ENCODE results near the gene SLX4IP.

The SLX4IP gene

DNA sequence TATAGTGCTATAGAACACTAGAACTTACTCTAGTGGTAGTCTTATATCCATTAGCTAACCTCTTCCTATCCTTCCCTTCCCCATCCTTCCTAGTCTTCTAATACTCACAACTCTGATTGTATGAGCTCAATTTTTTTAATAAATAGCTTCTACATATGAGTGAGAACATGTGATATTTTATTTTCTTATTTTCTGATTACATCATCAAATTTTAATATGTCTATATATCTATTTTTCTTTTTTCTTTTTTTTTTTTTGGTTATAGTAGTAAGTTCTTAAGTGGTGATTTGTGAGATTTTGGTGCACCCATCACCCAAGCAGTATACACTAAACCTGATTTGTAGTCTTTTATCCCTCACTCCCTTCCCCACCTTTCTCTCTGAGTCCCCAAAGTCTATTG lies 126.2 kb downstream of the SLX4IP start:
- Histone ChIP-seq H3K27me3 (ENCODE audit: control insufficient read depth, insufficient read depth, low read length) (no peaks in the 10 kb centered on the region), H3K36me3 (ENCODE audit: control insufficient read depth, insufficient read depth, low read length) (no peaks in the 10 kb centered on the region), H3K4me3 (ENCODE audit: low read depth, low read length) (no peak overlapping the region), H3K9me3 (ENCODE audit: control insufficient read depth, insufficient read depth, low read length) (no peaks in the 10 kb centered on the region), H3K4me1 (ENCODE audit: control insufficient read depth, insufficient read depth, low read length) (peaks cover 9% of the 10 kb centered on the region), H3K9ac (ENCODE audit: low read depth, low read length) (no peak overlapping the region)

DNA sequence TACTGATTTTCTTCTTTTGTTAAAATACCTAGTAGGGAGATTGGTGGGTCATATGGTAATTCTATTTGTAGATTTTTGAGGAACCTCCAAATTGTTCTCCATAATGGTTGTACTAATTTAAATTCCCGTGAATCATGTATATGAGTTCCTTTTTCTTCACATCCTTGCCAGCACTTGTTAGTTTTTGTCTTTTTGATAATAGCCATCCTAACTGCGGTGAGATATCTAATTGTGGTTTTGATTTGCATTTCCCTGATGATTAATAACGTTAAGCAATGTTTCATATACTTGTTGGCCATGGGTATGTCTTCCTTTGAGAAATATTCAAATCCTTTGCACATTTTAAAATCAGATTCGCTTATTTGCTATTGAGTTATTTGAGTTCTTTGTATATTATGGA lies 127.8 kb downstream of the SLX4IP start:
- peaks cover 14% of the 10 kb centered on the region for H3K4me1 ChIP-seq (ENCODE audit: control insufficient read depth, insufficient read depth, low read length)
- H3K36me3 ChIP-seq (ENCODE audit: control insufficient read depth, insufficient read depth, low read length): no peaks in the 10 kb centered on the region
- H3K9me3 ChIP-seq (ENCODE audit: control insufficient read depth, insufficient read depth, low read length): no peaks in the 10 kb centered on the region
- no peaks in the 10 kb centered on the region for H3K27me3 ChIP-seq (ENCODE audit: control insufficient read depth, insufficient read depth, low read length)
- no peak overlapping the region for H3K4me3 ChIP-seq (ENCODE audit: low read depth, low read length)
- no peak overlapping the region for H3K9ac ChIP-seq (ENCODE audit: low read depth, low read length)

DNA sequence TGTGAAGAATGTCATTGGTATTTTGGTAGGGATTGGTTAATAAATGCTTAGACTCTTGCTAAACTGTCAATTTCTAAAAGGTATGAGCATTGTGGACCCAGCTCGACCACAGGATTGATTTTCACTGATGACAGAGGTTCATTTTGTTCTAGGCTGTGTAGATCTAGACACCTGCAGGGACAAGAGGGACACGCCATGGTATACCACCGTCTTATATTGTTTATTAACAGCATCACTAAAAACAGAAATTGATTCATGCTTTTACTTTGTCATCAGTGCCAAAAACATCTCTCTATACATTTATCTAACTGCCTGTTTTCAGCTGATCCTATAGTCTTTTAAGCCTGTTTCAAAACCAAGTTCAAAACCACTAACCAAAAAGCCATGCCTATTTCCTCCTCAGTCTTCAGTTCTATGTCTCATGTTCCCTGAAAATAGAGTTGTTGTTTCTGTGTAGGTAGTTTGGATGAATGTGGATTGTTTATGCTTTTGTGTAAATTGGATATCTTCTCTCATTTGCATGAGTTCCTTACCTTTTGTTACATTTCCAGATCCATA lies 128.9 kb downstream of the SLX4IP start:
- H3K9ac ChIP-seq (ENCODE audit: low read depth, low read length): no peak overlapping the region
- no peak overlapping the region for H3K4me3 ChIP-seq (ENCODE audit: low read depth, low read length)
- peaks cover 8% of the 10 kb centered on the region for H3K4me1 ChIP-seq (ENCODE audit: control insufficient read depth, insufficient read depth, low read length)
- no peaks in the 10 kb centered on the region for H3K36me3 ChIP-seq (ENCODE audit: control insufficient read depth, insufficient read depth, low read length)
- H3K27me3 ChIP-seq (ENCODE audit: control insufficient read depth, insufficient read depth, low read length): no peaks in the 10 kb centered on the region
- no peaks in the 10 kb centered on the region for H3K9me3 ChIP-seq (ENCODE audit: control insufficient read depth, insufficient read depth, low read length)

DNA sequence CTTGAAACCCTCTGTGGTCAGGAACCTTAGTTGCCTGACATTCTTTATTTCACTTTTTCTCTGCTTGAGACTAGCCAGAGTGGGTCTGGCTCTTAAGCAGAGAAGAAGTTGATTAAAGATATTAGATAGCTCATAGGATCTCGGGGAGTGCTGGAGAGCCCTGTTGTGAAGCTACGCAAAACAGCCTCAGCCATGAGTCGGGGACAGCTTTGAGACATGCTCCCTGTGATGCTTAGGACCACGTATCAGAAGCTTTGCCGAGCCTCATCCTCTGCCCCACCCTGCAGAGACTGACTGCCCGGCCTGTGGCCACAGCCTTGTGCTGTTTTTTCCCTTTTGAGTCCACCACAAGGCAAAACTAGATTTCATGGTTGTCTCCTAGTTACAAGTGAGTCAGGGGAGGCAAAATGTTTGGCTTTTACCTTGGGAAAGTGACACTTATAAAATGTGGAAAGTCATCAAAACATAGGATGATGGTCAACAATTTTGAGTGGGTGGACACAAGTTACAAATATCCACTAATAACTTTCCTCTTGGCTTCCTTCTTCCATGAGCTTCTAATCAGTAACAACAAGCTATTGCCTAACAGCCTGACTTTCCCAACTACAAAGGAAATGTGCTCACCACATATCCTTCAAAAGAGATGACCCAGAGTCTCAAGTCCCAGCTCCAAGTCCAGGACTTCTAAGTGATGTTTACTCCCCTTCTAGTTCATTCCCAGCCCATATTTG lies 130.3 kb downstream of the SLX4IP start:
- no peaks in the 10 kb centered on the region for H3K27me3 ChIP-seq (ENCODE audit: control insufficient read depth, insufficient read depth, low read length)
- H3K9ac ChIP-seq (ENCODE audit: low read depth, low read length): no peak overlapping the region
- no peaks in the 10 kb centered on the region for H3K9me3 ChIP-seq (ENCODE audit: control insufficient read depth, insufficient read depth, low read length)

DNA sequence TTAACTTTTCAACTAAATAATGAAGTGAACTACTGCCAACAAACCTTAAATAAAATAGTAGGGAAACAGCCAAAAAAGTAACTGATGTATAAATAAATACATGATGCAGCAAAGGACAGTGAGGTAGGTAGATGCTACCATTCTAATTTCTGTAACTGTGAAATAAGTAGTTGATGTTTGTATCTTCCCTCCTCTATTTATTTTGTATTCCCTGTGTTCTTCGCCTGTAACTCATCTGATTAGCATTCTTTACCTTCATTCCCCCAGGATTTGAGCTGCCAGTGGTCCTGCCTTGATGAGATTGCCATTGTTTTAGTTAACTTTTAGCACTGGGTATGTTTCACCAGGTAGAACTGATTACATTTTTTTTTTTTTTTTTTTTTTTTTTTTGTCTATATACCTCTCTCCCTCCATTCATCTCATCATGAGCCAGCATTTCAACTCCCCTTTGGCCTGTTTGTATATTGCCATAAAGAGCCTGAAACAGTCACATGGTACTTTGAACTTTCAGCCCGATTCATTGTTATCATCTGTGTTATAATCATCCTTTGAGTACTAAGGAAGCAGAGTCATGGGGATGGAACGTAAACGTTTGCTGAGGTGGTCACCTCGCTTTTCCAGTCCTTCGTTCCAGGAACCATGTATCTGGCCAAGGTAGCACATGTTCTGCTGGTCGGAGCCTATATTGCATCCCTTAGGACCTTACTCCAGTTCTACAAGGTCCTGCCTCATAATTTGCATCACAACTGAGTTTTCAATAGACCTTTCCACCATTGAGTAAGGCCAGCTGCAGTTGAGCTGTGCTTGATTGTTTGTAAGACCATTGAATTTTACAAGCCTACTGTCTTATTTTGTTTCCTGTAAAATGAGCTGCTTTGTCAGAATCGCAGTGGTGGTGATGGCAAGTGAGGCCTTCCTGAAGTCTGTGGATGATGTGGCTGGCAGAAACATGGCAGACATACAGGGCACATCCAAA lies 131.1 kb downstream of the SLX4IP start:
- H3K4me3 ChIP-seq (ENCODE audit: low read depth, low read length): no peak overlapping the region

More for the DNA sequence above, 130.3 kb downstream of the SLX4IP start:
- no peak overlapping the region for H3K4me3 ChIP-seq (ENCODE audit: low read depth, low read length)
- peaks cover 5% of the 10 kb centered on the region for H3K4me1 ChIP-seq (ENCODE audit: control insufficient read depth, insufficient read depth, low read length)
- no peaks in the 10 kb centered on the region for H3K36me3 ChIP-seq (ENCODE audit: control insufficient read depth, insufficient read depth, low read length)

DNA sequence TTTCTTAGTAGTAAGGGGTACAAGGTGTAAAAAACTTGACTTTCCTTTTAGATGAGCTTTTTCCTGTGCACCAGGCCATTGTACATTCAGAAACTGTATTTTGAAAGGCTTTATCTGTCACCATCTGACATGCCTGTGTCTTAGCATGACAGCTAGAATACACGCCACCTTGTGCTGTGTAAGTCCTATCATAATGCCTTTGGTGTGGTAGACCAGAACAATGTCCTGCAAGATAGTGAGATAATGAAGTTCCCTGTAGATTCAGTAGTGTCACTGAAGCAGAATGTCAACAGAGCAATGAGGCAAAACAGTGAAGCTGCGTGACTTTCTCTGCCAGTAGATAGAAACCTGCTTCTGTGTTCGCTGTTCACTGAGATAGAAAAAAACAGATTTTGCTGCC lies 132.9 kb downstream of the SLX4IP start:
- no peak overlapping the region for H3K4me3 ChIP-seq (ENCODE audit: low read depth, low read length)
- no peaks in the 10 kb centered on the region for H3K9me3 ChIP-seq (ENCODE audit: control insufficient read depth, insufficient read depth, low read length)
- H3K4me1 ChIP-seq (ENCODE audit: control insufficient read depth, insufficient read depth, low read length): peaks cover 5% of the 10 kb centered on the region
- H3K36me3 ChIP-seq (ENCODE audit: control insufficient read depth, insufficient read depth, low read length): no peaks in the 10 kb centered on the region
- H3K27me3 ChIP-seq (ENCODE audit: control insufficient read depth, insufficient read depth, low read length): no peaks in the 10 kb centered on the region
- no peak overlapping the region for H3K9ac ChIP-seq (ENCODE audit: low read depth, low read length)

More for the DNA sequence above, 131.1 kb downstream of the SLX4IP start:
- H3K9me3 ChIP-seq (ENCODE audit: control insufficient read depth, insufficient read depth, low read length): no peaks in the 10 kb centered on the region
- H3K4me1 ChIP-seq (ENCODE audit: control insufficient read depth, insufficient read depth, low read length): peaks cover 5% of the 10 kb centered on the region
- no peak overlapping the region for H3K9ac ChIP-seq (ENCODE audit: low read depth, low read length)
- H3K27me3 ChIP-seq (ENCODE audit: control insufficient read depth, insufficient read depth, low read length): no peaks in the 10 kb centered on the region
- no peaks in the 10 kb centered on the region for H3K36me3 ChIP-seq (ENCODE audit: control insufficient read depth, insufficient read depth, low read length)

DNA sequence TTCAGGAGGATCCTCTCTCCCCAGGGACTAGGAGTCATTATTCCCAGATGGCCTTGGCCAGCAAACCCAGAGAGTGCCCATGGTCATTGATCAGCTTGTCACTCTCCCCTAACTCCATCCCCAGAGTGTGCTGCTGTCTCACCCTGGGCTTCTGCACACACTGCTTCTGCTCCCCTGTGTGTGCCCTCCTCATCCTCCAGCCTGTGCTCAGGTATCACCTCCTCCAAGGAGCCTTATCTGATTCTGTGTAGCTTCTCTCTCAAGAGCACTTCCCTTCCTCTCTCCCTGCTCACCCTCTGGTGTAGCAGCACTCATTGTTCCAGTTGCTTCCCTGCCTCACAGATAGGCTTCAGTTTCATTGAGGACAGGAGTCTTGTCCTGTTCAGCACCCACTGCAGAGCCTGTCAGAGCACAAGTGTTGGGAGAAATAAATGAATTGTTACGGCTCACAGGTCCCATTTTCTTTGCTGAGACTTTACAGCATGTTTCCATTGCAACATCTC lies 136.3 kb downstream of the SLX4IP start:
- Histone ChIP-seq H3K27me3 (ENCODE audit: control insufficient read depth, insufficient read depth, low read length) (no peaks in the 10 kb centered on the region), H3K9me3 (ENCODE audit: control insufficient read depth, insufficient read depth, low read length) (no peaks in the 10 kb centered on the region), H3K4me1 (ENCODE audit: control insufficient read depth, insufficient read depth, low read length) (peaks cover 4% of the 10 kb centered on the region), H3K4me3 (ENCODE audit: low read depth, low read length) (no peak overlapping the region), H3K36me3 (ENCODE audit: control insufficient read depth, insufficient read depth, low read length) (no peaks in the 10 kb centered on the region), H3K9ac (ENCODE audit: low read depth, low read length) (no peak overlapping the region)

DNA sequence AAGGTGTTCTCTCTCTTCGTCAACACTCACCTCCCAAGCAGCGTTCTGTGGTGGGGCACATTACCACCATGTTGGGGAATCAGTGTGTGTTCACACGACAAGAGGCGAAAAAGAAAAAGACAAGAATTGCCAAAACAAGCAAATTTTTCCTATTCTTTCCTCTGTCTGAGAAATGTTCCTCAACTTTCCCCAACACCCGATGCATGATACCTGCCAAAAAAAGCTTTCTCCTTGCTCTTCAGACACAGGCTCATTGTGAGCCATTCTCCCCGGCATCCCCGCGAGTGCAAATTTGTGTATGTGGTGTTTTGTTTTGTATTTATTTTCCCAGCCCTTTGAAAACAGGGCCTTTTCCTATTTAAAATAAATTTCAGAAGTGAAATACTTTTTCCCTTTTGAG lies 137.7 kb downstream of the SLX4IP start:
- no peak overlapping the region for H3K4me3 ChIP-seq (ENCODE audit: low read depth, low read length)
- H3K4me1 ChIP-seq (ENCODE audit: control insufficient read depth, insufficient read depth, low read length): no peaks in the 10 kb centered on the region
- no peaks in the 10 kb centered on the region for H3K27me3 ChIP-seq (ENCODE audit: control insufficient read depth, insufficient read depth, low read length)
- no peaks in the 10 kb centered on the region for H3K9me3 ChIP-seq (ENCODE audit: control insufficient read depth, insufficient read depth, low read length)
- H3K36me3 ChIP-seq (ENCODE audit: control insufficient read depth, insufficient read depth, low read length): no peaks in the 10 kb centered on the region
- no peak overlapping the region for H3K9ac ChIP-seq (ENCODE audit: low read depth, low read length)

DNA sequence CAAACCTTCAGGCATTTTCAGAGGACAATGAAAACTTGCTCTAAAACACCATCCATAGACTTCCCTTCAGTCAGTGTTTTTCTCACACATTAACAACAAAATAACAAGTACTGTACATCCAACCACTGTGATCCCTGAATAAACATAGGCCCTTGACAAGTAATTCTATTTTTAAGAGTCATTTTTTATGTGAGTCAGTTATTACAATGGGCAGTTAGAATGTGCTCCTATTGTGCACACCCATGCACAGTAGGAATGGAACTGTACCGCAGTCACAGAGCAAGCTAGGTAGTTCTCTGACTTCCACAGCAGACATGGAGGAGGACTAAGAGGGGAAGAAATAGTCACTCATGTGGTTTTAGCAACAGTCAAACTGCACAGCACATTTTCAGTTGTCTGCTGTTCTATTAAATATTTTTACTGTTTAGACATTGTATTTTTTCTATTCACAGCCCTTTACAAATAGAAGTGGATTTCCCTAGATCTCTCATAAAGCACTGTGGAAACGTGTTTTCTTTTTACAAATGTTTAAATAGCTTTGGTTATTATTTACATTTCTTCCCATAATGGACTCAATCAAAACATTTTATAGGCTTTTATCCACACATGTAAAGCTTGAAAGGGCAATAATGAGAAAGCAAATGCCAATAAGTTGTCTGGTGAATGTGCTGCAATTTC lies 138.3 kb downstream of the SLX4IP start:
- H3K36me3 ChIP-seq (ENCODE audit: control insufficient read depth, insufficient read depth, low read length): no peaks in the 10 kb centered on the region
- no peaks in the 10 kb centered on the region for H3K27me3 ChIP-seq (ENCODE audit: control insufficient read depth, insufficient read depth, low read length)
- H3K4me1 ChIP-seq (ENCODE audit: control insufficient read depth, insufficient read depth, low read length): no peaks in the 10 kb centered on the region
- no peak overlapping the region for H3K9ac ChIP-seq (ENCODE audit: low read depth, low read length)
- no peak overlapping the region for H3K4me3 ChIP-seq (ENCODE audit: low read depth, low read length)
- H3K9me3 ChIP-seq (ENCODE audit: control insufficient read depth, insufficient read depth, low read length): no peaks in the 10 kb centered on the region

DNA sequence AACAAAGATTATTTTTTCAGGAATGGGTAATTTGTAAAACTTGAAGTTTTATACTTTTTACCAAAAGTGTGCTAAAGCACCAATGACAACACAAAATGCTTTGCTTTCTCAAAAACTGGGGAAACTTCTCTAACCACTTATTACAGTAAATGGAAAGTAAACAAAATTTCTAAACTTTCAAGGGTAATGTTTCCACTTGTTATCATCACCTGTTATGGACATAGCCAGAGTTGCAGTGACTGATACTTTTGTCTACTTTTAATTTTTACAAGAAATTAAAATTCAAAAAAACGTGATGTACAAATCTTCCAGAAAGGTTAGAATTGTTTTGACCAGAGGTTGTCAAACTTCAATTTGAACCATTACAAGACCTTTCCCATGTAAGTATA lies 138.8 kb downstream of the SLX4IP start:
- no peaks in the 10 kb centered on the region for H3K4me1 ChIP-seq (ENCODE audit: control insufficient read depth, insufficient read depth, low read length)
- H3K36me3 ChIP-seq (ENCODE audit: control insufficient read depth, insufficient read depth, low read length): no peaks in the 10 kb centered on the region
- no peak overlapping the region for H3K9ac ChIP-seq (ENCODE audit: low read depth, low read length)
- H3K4me3 ChIP-seq (ENCODE audit: low read depth, low read length): no peak overlapping the region
- no peaks in the 10 kb centered on the region for H3K9me3 ChIP-seq (ENCODE audit: control insufficient read depth, insufficient read depth, low read length)
- H3K27me3 ChIP-seq (ENCODE audit: control insufficient read depth, insufficient read depth, low read length): no peaks in the 10 kb centered on the region

DNA sequence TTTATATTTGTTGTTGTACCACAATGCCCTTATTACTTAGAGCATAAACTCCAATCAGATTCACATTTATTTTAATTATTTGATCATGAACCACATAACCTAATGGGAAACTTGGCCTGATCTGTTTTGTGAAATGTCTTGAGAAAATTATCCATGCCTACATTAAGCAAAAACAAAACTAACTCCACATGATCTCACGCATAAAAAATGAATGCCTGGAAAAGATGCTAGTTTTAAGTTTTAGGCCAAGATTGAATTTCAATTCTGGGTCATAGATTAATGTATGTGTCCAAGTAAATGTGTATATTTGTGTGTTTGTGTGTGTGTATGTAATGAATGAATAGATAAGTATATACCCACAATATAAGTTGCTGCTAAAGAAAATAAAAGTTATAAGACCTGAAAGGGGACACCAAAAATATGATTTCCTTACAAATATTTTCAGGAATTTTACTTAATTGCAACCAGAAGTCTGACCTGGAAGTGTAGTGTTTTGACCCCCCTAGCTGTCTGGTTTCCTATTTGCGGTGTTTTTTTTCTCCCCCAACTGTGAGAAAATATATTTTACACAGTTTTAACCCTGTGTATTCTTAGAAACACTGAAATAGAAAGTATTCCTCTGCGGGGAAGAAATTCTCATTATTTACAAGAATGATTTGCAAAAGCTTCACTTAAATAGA lies 141.4 kb downstream of the SLX4IP start:
- Histone ChIP-seq H3K9me3 (ENCODE audit: control insufficient read depth, insufficient read depth, low read length) (no peaks in the 10 kb centered on the region), H3K4me1 (ENCODE audit: control insufficient read depth, insufficient read depth, low read length) (peaks cover 2% of the 10 kb centered on the region), H3K4me3 (ENCODE audit: low read depth, low read length) (no peak overlapping the region), H3K9ac (ENCODE audit: low read depth, low read length) (no peak overlapping the region), H3K27me3 (ENCODE audit: control insufficient read depth, insufficient read depth, low read length) (no peaks in the 10 kb centered on the region), H3K36me3 (ENCODE audit: control insufficient read depth, insufficient read depth, low read length) (no peaks in the 10 kb centered on the region)
